Measurements from ENCODE around the gene F2RL3.
"Not testable (repeated sequence)": the region's sequence is repeated elsewhere in the genome, so short reads cannot be mapped to it uniquely, and the experiment has no call there.

Gene F2RL3

GRCh38 chr19:16928351-16928750 is 39.6 kb downstream of the F2RL3 start:
- DNase-seq: no peak

GRCh38 chr19:16928916-16929315 is 40.1 kb downstream of the F2RL3 start:
- no peak for DNase-seq

GRCh38 chr19:16930753-16931152 is 42.0 kb downstream of the F2RL3 start:
- no peak for DNase-seq

- DNase-seq: no peak
These were observed 42.5 kb downstream of the F2RL3 start for GRCh38 chr19:16931306-16931705.

GRCh38 chr19:16934489-16934888 is 45.7 kb downstream of the F2RL3 start:
- no peak for DNase-seq

GRCh38 chr19:16936901-16937300 is 48.1 kb downstream of the F2RL3 start:
- DNase-seq: no peak

GRCh38 chr19:16937796-16938195 is 49.0 kb downstream of the F2RL3 start:
- not testable (repeated sequence) for DNase-seq

- no peak for DNase-seq
These were observed 49.4 kb downstream of the F2RL3 start for GRCh38 chr19:16938211-16938610.

- DNase-seq: not testable (repeated sequence)
These were observed 51.3 kb downstream of the F2RL3 start for GRCh38 chr19:16940063-16940462.

- DNase-seq: no peak
These were observed 51.8 kb downstream of the F2RL3 start for GRCh38 chr19:16940626-16941025.
